Activated naive CD4-positive, alpha-beta T cell treated with anti-CD3 and anti-CD28 coated beads for 36 hours (primary cell): Measurements from ENCODE around the gene RTL10. TPM values are rescaled to one million over a fixed set of nuclear protein-coding genes. Genes with fewer than 3 reads are reported as not detected.

Source experiments
- CTCF ChIA-PET: fragments of 350-600 bp; sonication (Branson Sonifier 250); formaldehyde crosslinking; loops from one replicate; lab custom pipeline; 2021; ENCODE audit warnings: antibody characterized with exemption; lab: Charles Lee
- DNase-seq: peaks from one replicate; pipeline ENCODE4 v3.0.0-alpha.2; 2020
- H3K27ac Mint-ChIP-seq: one replicate; pipeline ENCODE4 v1.8.0; 2021; ENCODE audit warnings: mild to moderate bottlenecking, mixed read lengths
- H3K27me3 Mint-ChIP-seq: one replicate; pipeline ENCODE4 v1.8.0; 2021; ENCODE audit warnings: low read depth, mixed read lengths
- H3K36me3 Mint-ChIP-seq: one replicate; pipeline ENCODE4 v1.8.0; 2021; ENCODE audit warnings: low read depth, mixed read lengths
- H3K4me1 Mint-ChIP-seq: one replicate; pipeline ENCODE4 v1.8.0; 2021; ENCODE audit warnings: low read depth, mixed read lengths
- H3K4me3 Mint-ChIP-seq: one replicate; pipeline ENCODE4 v1.8.0; 2021; ENCODE audit warnings: mild to moderate bottlenecking, moderate library complexity, mixed read lengths
- H3K9me3 Mint-ChIP-seq: one replicate; pipeline ENCODE4 v1.8.0; 2021; ENCODE audit warnings: mixed read lengths
- intact Hi-C: fragments of 100-400 bp; cut with micrococcal nuclease; formaldehyde crosslinking; loops from one replicate; pipeline ENCODE4 v1.15.1; 2023
- total RNA-seq, 2 experiments: library from RNA; stranded (reverse); gene quantifications; one replicate each; pipeline ENCODE4 v1.2.3, GENCODE V29; 2021

Gene RTL10
- total RNA-seq, 2 experiments from 2014 or later = 10.9 to 11.9 TPM

DNA sequence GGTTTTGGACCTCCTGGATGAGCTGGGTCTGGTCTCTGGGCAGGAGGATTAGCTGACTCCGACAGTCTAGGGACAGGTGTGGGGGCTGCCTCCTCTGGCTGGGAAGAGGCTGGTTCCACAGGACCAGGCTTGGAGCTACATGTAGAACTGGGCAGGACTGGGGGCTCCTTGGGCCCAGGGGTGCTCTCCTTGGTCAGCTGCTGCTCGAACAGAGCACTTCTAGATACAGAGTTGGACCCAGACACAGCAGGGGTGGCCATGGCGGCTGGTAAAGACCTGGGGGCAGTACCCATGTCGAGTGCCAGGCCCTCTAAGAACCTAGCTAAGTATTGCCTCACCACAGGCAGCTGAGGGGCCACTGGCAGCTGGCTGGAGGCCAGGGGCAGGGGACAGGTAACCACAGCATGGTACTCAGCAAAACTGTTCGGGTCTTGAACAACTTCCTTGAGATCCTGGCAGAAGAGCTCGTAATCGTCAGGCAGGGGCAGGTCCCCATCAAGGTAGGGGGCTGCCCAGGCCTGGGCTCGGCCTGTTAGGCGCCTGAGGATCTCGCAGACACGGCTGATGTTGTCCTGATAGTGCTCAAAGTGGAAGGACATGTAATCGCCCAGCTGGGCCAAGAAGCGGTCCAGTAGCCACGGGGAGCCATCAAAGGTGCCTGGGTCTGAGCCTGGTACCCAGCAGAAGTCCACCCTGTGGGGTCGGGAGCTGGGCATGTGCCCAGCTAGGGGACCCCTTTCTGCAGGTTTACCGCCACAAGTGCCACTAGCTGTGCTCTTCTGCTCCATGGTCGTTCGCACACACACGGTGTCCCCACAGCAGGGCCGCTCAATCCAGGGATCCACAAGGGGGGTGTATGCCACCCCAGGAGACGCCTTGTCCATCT lies 3.1 kb downstream of the RTL10 start:
- DNase-seq = no peak
- peak overlapping the region; percentile 5 for H3K4me3 Mint-ChIP-seq
- H3K27ac Mint-ChIP-seq = no peak overlapping the region
- peaks cover 18% of the 10 kb centered on the region for H3K36me3 Mint-ChIP-seq
- no peaks in the 10 kb centered on the region for H3K9me3 Mint-ChIP-seq
- H3K4me1 Mint-ChIP-seq = peaks cover 39% of the 10 kb centered on the region
- CTCF ChIA-PET = interaction anchor here (0.7 to 1.0 kb wide), 3 partner anchors 38 to 121 kb away, joined by 3 read pairs; no protein-coding TSS in a partner anchor
- intact Hi-C loops = loop anchor here (10.0 kb wide), 1 partner anchor 263 kb away; the partner anchor contains the start of genes RANBP1 and TRMT2A
- H3K27me3 Mint-ChIP-seq = no peaks in the 10 kb centered on the region

DNA sequence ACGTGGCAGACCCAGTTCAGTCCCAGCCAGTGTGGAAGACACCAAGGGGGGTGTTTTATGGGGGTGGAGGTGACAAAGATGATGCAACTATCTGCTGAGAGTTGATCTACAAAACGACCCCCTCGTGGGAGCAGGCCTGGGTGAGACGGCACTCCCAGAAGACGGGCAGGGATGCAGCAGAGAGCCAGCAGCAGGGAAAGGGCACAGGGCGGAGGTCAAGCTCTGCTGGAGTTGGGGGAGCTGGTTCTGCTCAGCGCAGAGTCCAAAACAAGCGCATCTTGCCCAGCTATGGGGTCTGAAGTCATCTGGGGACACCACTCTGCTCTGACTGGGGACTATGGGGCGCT lies 3.9 kb downstream of the RTL10 start:
- Mint-ChIP-seq H3K27ac (peak overlapping the region; percentile 61), H3K4me3 (no peak overlapping the region), H3K9me3 (no peaks in the 10 kb centered on the region), H3K36me3 (peaks cover 15% of the 10 kb centered on the region), H3K27me3 (no peaks in the 10 kb centered on the region), H3K4me1 (peaks cover 36% of the 10 kb centered on the region)
- intact Hi-C loops = loop anchor here (10.0 kb wide), 1 partner anchor 264 kb away; the partner anchor contains the start of genes RANBP1 and TRMT2A
- no peak for DNase-seq
- CTCF ChIA-PET = interaction anchor here (1.0 kb wide), 1 partner anchor 120 kb away, joined by 3 read pairs; no protein-coding TSS in a partner anchor

DNA sequence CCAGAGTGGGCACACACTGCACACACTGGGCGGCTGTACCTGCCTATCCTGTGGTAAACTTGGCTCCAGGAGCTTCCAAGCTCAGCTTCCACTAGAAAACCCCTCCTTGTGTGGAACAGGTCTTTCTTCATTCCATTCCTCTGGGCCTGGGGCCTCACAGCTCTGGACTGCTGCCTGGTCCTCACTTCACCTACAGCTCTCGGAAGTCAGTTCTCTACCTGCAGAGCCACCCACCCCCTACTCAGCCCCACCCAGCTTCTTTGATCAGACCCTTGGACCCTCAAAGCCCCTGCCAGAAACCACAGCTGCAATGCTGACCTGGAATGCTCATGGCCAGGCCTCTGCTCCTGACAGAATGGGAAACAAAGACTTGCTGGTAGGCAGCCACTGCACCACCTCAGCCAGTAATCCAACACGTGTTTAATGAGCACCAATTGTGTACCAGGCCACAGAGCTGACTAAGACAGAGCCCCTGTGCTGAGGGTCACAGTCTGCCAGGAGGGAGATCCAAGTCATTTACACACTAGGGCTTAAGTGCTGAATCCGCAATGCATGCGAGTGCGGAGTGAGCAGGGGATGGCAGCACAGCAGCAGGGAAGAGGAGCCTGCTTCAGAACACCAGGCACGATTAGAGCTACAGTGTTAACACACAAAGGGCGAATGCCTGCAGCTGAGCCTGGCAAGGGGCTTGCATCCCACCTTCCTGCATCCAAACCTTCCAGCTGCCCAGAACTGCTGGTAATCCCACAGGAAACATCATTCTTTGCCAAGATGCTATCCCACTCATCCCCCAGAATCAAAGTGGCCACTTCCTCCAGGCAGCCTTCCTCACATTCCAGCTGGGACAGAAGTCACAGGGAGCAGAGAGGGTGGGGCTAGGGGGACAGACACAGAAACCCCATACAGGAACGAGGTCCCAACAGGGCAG lies 4.6 kb downstream of the RTL10 start:
- no peak for DNase-seq
- intact Hi-C loops = loop anchor here (10.0 kb wide), 1 partner anchor 265 kb away; the partner anchor contains the start of genes RANBP1 and TRMT2A
- H3K4me3 Mint-ChIP-seq = no peak overlapping the region
- peak overlapping the region; percentile 61 for H3K27ac Mint-ChIP-seq
- peaks cover 39% of the 10 kb centered on the region for H3K4me1 Mint-ChIP-seq
- no peaks in the 10 kb centered on the region for H3K9me3 Mint-ChIP-seq
- H3K27me3 Mint-ChIP-seq = no peaks in the 10 kb centered on the region
- H3K36me3 Mint-ChIP-seq = peaks cover 11% of the 10 kb centered on the region
- CTCF ChIA-PET = no interaction called here

- H3K36me3 Mint-ChIP-seq = peaks cover 11% of the 10 kb centered on the region
- H3K27me3 Mint-ChIP-seq = no peaks in the 10 kb centered on the region
- intact Hi-C loops = no loop called here
- H3K9me3 Mint-ChIP-seq = no peaks in the 10 kb centered on the region
- no peak overlapping the region for H3K27ac Mint-ChIP-seq
- CTCF ChIA-PET = no interaction called here
- peaks cover 46% of the 10 kb centered on the region for H3K4me1 Mint-ChIP-seq
- H3K4me3 Mint-ChIP-seq = no peak overlapping the region
- no peak for DNase-seq
Measured at GRCh38 chr22:19848298-19849224, 6.1 kb downstream of the RTL10 start.

- no peaks in the 10 kb centered on the region for H3K9me3 Mint-ChIP-seq
- H3K4me3 Mint-ChIP-seq = no peak overlapping the region
- H3K27me3 Mint-ChIP-seq = no peaks in the 10 kb centered on the region
- intact Hi-C loops = no loop called here
- H3K36me3 Mint-ChIP-seq = peaks cover 8% of the 10 kb centered on the region
- no peak for DNase-seq
- H3K4me1 Mint-ChIP-seq = peaks cover 33% of the 10 kb centered on the region
- CTCF ChIA-PET = no interaction called here
- H3K27ac Mint-ChIP-seq = no peak overlapping the region
Measured at GRCh38 chr22:19847345-19847632, 7.4 kb downstream of the RTL10 start.

DNA sequence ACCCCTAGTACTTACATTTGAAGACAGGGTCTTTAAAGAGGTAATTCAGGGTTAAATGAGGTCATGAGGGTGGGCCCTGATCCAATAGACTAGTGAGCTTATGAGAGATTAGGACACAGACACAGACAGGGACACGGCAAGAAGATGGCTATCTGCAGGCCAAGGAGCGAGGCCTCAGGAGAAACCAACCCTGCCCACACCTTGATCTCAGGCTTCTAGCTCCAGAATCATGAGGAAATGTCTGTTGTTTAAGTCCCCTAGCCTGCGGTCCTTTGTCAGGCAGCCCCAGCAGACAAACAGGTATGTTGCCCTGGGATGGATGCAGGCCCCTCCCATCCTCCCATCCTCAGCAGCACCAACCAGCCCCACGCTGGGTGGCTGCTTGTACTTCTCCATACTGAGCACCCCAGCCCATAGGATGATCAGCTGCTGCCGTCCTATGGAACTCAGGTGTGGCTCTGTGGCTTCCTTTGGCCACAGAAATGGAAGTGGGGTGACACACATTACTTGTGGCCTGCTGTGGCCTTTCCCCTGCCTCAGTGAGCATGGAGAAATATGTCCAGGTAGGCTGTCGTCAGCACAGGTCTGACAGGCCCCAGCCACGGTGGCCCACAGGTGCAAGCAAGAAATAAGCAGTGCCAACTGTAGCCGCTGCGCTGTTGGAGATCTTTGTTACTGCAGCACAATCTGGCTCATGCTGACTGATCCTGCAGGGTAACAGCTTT lies 7.9 kb downstream of the RTL10 start:
- intact Hi-C loops = no loop called here
- no peak for DNase-seq
- Mint-ChIP-seq H3K36me3 (peaks cover 8% of the 10 kb centered on the region), H3K27me3 (no peaks in the 10 kb centered on the region), H3K9me3 (no peaks in the 10 kb centered on the region), H3K4me1 (peaks cover 29% of the 10 kb centered on the region), H3K27ac (no peak overlapping the region), H3K4me3 (no peak overlapping the region)
- CTCF ChIA-PET = no interaction called here

GRCh38 chr22:19845054-19845722 lies 9.5 kb downstream of the RTL10 start:
- Mint-ChIP-seq H3K9me3 (no peaks in the 10 kb centered on the region), H3K27me3 (no peaks in the 10 kb centered on the region), H3K4me3 (peak overlapping the region; percentile 29), H3K27ac (peak overlapping the region; percentile 61), H3K36me3 (peaks cover 7% of the 10 kb centered on the region), H3K4me1 (peaks cover 24% of the 10 kb centered on the region)
- DNase-seq = peak; percentile 32
- CTCF ChIA-PET = interaction anchor here (0.9 to 1.1 kb wide), 3 partner anchors 45 to 114 kb away, joined by 3 to 4 read pairs (median 4); no protein-coding TSS in a partner anchor
- intact Hi-C loops = no loop called here

DNA sequence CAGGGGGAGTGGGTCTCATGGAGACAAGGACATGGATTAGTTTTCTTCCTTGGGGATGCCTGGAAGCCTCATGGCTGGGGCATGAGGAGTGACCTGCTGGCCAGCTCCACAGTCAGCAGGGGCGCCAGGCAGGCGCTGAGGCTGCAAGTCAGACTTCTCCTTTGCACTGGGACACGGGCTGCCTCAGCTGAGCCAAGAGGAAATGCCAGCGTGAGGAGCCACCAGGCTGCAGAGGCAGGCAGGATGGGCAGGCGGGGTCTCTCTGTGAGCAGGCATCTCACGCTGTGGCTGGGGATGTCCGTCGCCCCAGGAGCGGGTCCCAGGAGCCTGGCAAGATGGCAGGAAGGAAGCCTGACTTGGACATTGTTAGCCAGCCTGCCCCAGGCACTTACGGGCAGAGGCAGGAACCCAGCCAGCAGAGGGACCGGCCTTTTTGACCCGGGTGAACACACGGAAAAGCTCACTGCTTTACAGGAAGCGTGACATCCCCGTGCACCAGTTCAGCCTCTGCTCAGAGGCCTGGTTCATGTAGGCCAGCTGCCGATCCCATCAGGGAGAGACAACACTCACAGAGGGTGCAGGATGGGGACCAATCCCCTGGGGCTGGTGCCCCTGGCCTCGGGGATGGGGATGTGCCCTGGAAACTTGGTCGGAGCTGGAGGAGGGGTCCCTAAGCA lies 10.2 kb downstream of the RTL10 start:
- H3K27ac Mint-ChIP-seq = peak overlapping the region; percentile 61
- CTCF ChIA-PET = interaction anchor here (0.9 to 1.1 kb wide), 3 partner anchors 46 to 114 kb away, joined by 3 to 4 read pairs (median 4); no protein-coding TSS in a partner anchor
- intact Hi-C loops = no loop called here
- peaks cover 21% of the 10 kb centered on the region for H3K4me1 Mint-ChIP-seq
- peak; percentile 57 for DNase-seq
- H3K27me3 Mint-ChIP-seq = no peaks in the 10 kb centered on the region
- H3K4me3 Mint-ChIP-seq = peak overlapping the region; percentile 29
- H3K36me3 Mint-ChIP-seq = peaks cover 5% of the 10 kb centered on the region
- H3K9me3 Mint-ChIP-seq = no peaks in the 10 kb centered on the region

GRCh38 chr22:19843857-19844376 lies 10.8 kb downstream of the RTL10 start:
- H3K27ac Mint-ChIP-seq = peak overlapping the region; percentile 61
- no peaks in the 10 kb centered on the region for H3K9me3 Mint-ChIP-seq
- no peaks in the 10 kb centered on the region for H3K27me3 Mint-ChIP-seq
- H3K36me3 Mint-ChIP-seq = peaks cover 5% of the 10 kb centered on the region
- DNase-seq = no peak
- CTCF ChIA-PET = interaction anchor here (1.1 kb wide), 1 partner anchor 66 kb away, joined by 4 read pairs; no protein-coding TSS in a partner anchor
- no peak overlapping the region for H3K4me3 Mint-ChIP-seq
- H3K4me1 Mint-ChIP-seq = peaks cover 20% of the 10 kb centered on the region
- intact Hi-C loops = no loop called here
